ENCODE results near the gene GSTA4.
"Not testable (repeated sequence)": the region's sequence is repeated elsewhere in the genome, so short reads cannot be mapped to it uniquely, and the experiment has no call there.

Gene GSTA4

GRCh38 chr6:52975580-52975979 is 19.5 kb downstream of the GSTA4 start:
- no peak for DNase-seq (ENCODE audit: low read depth in 2 of 2)

GRCh38 chr6:52972989-52973388 is 22.1 kb downstream of the GSTA4 start:
- no peak for DNase-seq (ENCODE audit: low read depth in 2 of 2)

DNA sequence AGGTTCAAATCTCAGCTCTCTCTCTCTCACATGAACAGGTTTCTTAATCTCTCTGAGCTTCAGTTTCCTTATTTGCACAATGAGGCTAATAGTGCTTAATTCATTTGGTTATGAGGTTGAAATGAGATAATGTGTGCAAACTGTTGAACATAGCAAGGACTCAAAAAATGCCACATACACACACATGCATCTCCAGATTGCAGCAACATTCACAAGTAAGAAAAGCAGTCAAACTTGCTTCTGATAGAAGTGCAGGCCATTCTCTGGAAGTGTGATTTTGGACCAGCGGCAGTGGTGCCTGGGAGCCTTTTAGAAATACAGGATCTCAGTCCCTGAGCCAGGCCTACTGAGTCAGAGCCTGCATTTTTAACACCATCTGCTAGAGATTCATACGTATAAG is 25.7 kb downstream of the GSTA4 start:
- DNase-seq (ENCODE audit: low read depth in 2 of 2), result no peak

GRCh38 chr6:52966101-52966500 is 29.0 kb downstream of the GSTA4 start:
- no peak for DNase-seq (ENCODE audit: low read depth in 2 of 2)

DNA sequence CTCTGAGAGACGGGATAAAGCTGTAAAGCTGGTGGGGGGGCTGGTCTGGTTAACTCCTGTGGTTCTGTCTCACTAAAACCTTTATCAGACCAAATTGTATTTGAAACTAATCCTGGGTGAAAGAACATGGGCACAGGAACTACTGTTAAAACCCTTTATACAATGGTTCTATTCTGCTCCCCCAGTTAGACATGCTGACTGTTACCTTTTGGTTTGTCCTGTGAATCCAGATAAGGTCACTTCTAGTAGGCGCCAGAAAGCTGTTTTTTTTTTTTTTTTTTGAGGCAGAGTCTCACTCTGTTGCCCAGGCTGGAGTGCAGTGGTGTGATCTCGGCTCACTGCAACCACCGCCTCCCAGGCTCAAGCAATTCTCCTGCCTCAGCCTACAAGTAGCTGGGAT is 29.7 kb downstream of the GSTA4 start:
- DNase-seq (ENCODE audit: low read depth in 2 of 2), result no peak

DNA sequence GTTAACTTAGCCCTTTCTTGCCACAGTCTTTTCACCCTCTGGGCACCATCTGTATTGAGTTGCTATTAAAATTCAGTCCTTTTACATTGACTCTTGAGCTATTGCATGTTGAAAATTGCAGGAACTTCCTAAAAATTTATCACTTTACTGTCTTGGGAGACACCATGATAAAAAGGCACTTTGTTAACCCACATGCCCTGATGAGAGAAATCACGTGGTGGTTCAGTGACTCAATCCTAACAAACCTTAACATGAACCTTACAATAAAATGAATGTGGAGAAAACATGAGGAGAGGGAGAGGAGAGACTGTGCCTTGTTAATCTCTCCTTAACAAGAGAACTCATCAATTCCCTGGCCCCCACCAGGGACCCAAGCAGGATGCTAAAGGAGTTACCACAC is 30.8 kb downstream of the GSTA4 start:
- DNase-seq (ENCODE audit: low read depth in 2 of 2), result no peak

DNA sequence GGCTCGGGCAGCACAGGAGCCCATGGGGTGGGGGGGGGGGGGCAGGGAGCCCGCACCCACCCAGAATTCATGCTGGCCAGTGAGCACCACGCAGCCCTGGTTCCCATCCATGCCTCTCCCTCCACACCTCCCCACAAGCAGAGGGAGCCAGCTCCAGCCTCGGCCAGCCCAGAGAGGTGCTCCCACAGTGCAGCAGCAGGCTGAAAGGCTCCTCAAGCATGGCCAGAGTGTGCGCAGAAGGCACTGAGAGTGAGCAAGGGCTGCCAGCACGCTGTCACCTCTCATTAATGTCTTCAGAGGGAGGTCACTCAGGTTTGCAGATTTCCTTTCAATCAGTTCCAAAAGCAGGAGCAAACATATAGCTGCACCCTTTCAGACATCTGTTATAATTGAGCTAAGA is 32.4 kb downstream of the GSTA4 start:
- DNase-seq (ENCODE audit: low read depth in 2 of 2), result no peak

GRCh38 chr6:52961022-52961421 is 34.1 kb downstream of the GSTA4 start:
- DNase-seq (ENCODE audit: low read depth in 2 of 2), result not testable (repeated sequence)

DNA sequence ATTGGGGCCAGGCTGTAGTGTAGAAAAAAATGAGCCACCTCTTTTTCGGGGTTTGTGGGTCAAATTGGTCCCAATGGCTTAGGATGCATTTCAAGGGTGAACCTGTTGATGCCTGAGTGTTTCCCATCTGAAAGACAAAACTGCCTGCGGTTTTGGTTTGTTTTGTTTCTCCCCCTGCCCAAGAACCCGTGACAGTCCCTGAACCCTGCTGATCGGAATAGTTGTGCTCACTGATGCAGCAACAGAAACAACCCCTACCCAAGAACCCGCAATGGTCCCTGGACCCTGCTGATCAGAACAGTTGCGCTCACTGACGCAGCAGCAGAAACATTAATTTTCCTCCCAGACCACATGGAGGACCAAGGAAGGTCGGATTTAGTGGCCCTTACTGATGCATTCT is 34.9 kb downstream of the GSTA4 start:
- DNase-seq (ENCODE audit: low read depth in 2 of 2), result not testable (repeated sequence)

GRCh38 chr6:52958546-52959255 is 36.4 kb downstream of the GSTA4 start:
- no peak for DNase-seq (ENCODE audit: low read depth in 2 of 2)

GRCh38 chr6:52955871-52956270 is 39.2 kb downstream of the GSTA4 start:
- DNase-seq (ENCODE audit: low read depth in 2 of 2), result no peak

GRCh38 chr6:52953911-52954839 is 40.9 kb downstream of the GSTA4 start:
- DNase-seq (ENCODE audit: low read depth in 2 of 2), result no peak

GRCh38 chr6:52946306-52946705 is 48.8 kb downstream of the GSTA4 start:
- DNase-seq (ENCODE audit: low read depth in 2 of 2), result no peak

- DNase-seq (ENCODE audit: low read depth in 2 of 2), result not testable (repeated sequence)
Measured at GRCh38 chr6:52942821-52943220, 52.3 kb downstream of the GSTA4 start.

GRCh38 chr6:52942221-52942620 is 52.9 kb downstream of the GSTA4 start:
- no peak for DNase-seq (ENCODE audit: low read depth in 2 of 2)

DNA sequence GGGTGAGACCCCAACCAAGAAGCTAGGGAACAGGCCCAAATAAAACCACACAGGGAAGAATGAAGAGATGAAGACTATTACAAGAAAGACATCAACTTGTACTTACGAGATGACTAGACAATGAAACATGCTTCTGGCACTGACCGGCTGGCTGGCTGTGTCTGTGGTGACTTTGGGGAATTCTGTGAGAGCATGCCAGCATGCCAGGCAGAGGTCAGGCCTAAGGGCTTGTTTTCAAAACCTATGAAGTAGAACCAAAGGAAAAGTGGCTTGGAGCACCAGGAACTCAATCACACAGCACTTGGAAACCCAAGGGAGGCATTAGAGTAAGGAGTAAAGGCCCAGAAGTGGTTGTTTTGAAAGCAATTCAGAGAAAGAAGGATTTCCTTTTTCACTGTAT is 57.2 kb downstream of the GSTA4 start:
- no peak for DNase-seq (ENCODE audit: low read depth in 2 of 2)

DNA sequence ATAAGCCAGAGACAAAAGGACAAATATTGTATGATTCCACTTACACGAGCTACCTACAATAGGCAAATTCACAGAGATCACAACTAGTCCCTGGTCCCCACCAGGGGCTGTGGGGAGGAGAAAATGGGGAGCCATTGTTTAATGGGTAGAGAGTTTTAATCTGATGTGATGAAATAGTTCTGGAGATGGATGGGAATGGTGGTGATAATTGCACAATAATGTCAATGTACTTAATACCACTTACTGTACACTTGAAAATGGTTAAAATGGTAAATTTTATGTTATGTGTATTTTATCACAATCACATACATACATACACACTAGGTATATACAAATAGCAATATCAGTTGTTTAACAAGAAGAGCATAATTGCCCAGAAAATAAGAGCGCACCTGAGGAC is 61.3 kb downstream of the GSTA4 start:
- DNase-seq (ENCODE audit: low read depth in 2 of 2), result no peak

DNA sequence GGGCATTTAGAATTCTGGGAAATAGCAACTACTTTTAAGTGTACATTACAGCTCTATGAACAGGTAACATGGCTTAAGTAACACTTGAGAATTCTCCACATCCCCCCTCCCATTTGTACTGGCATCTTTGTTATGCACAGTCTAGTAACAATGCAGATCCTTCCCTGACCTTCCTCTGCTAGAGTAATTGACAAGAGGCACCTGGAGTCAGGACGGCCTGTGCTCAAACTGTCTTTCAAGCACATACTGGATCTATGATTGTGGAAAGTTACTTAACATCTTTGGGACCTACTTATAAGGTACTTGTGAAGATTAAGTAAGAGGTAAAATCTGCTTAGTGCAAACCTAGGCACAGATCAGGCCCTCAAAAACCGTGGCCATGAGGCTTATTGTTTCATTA is 63.7 kb downstream of the GSTA4 start:
- DNase-seq (ENCODE audit: low read depth in 2 of 2), result no peak

DNA sequence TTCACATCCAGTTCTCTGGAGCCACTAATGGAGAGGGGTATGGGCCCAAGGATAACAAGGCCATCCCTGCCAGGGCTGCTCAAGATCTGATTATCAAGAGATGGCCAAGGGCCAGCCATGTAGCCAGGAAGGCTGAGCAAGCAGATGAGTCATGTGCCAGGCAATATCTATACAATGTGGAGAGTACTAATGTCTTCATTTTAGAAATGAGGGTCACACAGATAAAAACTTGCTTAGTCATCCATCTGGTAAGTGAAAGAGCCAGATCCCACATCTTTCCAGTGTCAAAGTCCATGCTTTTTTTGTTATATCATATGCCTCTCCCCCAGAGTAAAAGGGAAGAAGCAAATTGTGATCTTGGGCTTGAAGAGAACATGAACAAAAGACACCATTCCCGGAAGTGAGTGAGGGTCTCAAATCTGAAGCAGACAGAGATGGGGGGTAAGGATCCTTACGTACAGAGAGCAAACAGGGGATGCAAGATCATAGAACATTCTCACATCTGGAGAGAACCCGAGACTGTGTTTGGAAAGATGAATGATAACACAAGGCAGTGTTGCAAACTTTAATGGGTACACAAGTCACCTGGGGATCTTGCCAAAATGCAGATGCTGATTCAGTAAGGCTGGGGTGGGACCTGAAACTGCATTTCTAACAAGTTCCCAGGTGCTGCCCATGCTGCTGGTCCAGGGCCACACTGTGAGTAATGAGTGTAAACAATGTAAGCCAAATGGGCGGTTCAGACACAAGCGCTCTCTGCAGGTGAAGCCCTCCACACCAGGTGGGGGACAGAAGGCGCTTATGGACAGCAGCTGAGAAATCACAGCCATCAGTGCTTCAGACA is 65.5 kb downstream of the GSTA4 start:
- DNase-seq (ENCODE audit: low read depth in 2 of 2), result no peak
